Endothelial cell of umbilical vein (primary cell): ENCODE data around the gene CREB3. TPM values are rescaled to one million over a fixed set of nuclear protein-coding genes. Genes with fewer than 3 reads are reported as not detected.

Source experiments
- BruUV-seq: library from RNA; stranded (reverse); fragments of 400-500 nt; replicated peaks from 2 replicates; lab custom pipeline; 2021; lab: Mats Ljungman, UMichigan
- CTCF ChIA-PET: fragments of 300-600, 350-600 bp; sonication (Branson Sonifier 250); formaldehyde crosslinking; loops from one replicate; lab custom pipeline; 2021; ENCODE audit warnings: antibody characterized with exemption, inconsistent platforms; lab: Charles Lee
- POLR2A ChIA-PET: fragments of 300-600, 350-600 bp; sonication (Branson Sonifier 250); formaldehyde crosslinking; loops from one replicate; lab custom pipeline; 2021; ENCODE audit warnings: antibody characterized with exemption, inconsistent platforms; lab: Charles Lee
- DNase-seq: peaks from one replicate; pipeline ENCODE4 v3.0.0-alpha.2; 2011; ENCODE audit warnings: low read depth, low spot score
- FAIRE-seq: peaks from 2 replicates; lab custom pipeline; 2011; peaks lifted over from hg19 to GRCh38; lab: Jason Lieb, UNC
- H2AFZ ChIP-seq: 2 replicates; pipeline ENCODE4 v1.6.0; 2012; ENCODE audit warnings: low read depth, low read length, control low read depth, inconsistent platforms
- H3K27ac ChIP-seq: 2 replicates; pipeline ENCODE4 v1.5.1; 2011; ENCODE audit warnings: low read depth, mild to moderate bottlenecking, control low read depth, low read length, moderate library complexity; ENCODE audit not compliant: insufficient read depth
- H3K27me3 ChIP-seq, 2 experiments: 2 replicates each; pipeline versions ENCODE4 v1.6.0 to v1.6.1; 2011; ENCODE audit warnings: low read length in 2 of 2, mixed read lengths in 1 of 2; ENCODE audit not compliant: control insufficient read depth in 2 of 2, insufficient read depth in 2 of 2
- H3K36me3 ChIP-seq, 2 experiments: 2 replicates in 1 of 2; 3 replicates in 1 of 2; pipeline ENCODE4 v1.5.1; 2011; ENCODE audit warnings: low read length in 2 of 2, mild to moderate bottlenecking in 1 of 2, moderate library complexity in 1 of 2; ENCODE audit not compliant: control insufficient read depth in 2 of 2, insufficient read depth in 2 of 2; ENCODE audit errors: extremely low read depth in 1 of 2
- H3K4me1 ChIP-seq: 3 replicates; pipeline ENCODE4 v1.5.1; 2011; ENCODE audit warnings: mild to moderate bottlenecking, low read length; ENCODE audit not compliant: control insufficient read depth, insufficient read depth; ENCODE audit errors: extremely low read depth
- H3K4me2 ChIP-seq: 2 replicates; pipeline ENCODE4 v1.6.1; 2011; ENCODE audit warnings: low read length, control low read depth, mixed read lengths; ENCODE audit not compliant: insufficient read depth
- H3K4me3 ChIP-seq, 3 experiments: fragments of 200-600 bp in 1 of 3; sonication (generic), shearing (Covaris generic) in 1 of 3; replicated peaks in 1 of 3; 2 replicates each; pipeline ENCODE4 v1.5.1; 2011 to 2016; ENCODE audit warnings: control low read depth in 3 of 3, low read length in 3 of 3, mild to moderate bottlenecking in 2 of 3, inconsistent platforms in 1 of 3, low read depth in 1 of 3, moderate library complexity in 1 of 3; ENCODE audit not compliant: insufficient read depth in 1 of 3
- H3K79me2 ChIP-seq: 2 replicates; pipeline ENCODE4 v1.6.0; 2012; ENCODE audit warnings: low read length, inconsistent platforms; ENCODE audit not compliant: control insufficient read depth, insufficient read depth
- H3K9ac ChIP-seq: replicated peaks from 2 replicates; pipeline ENCODE3; 2011; ENCODE audit warnings: low read length, control low read depth; ENCODE audit not compliant: insufficient read depth; ENCODE audit errors: extremely low read depth
- H3K9me1 ChIP-seq: replicated peaks from 3 replicates; pipeline ENCODE4 v1.6.0; 2011; ENCODE audit warnings: mild to moderate bottlenecking, low read length; ENCODE audit not compliant: control insufficient read depth, insufficient read depth; ENCODE audit errors: extremely low read depth
- H3K9me3 ChIP-seq: replicated peaks from 2 replicates; pipeline ENCODE4 v1.5.1; 2012; ENCODE audit warnings: low read length, inconsistent platforms; ENCODE audit not compliant: control insufficient read depth, insufficient read depth
- H4K20me1 ChIP-seq: replicated peaks from 2 replicates; pipeline ENCODE3; 2011; ENCODE audit warnings: mild to moderate bottlenecking, low read length; ENCODE audit not compliant: control insufficient read depth, insufficient read depth; ENCODE audit errors: extremely low read depth
- EZH2 ChIP-seq: IDR thresholded peaks from 2 replicates; pipeline ENCODE4 v1.6.1; 2012; ENCODE audit warnings: borderline replicate concordance, low read depth, mild to moderate bottlenecking, moderate library complexity, low read length, inconsistent platforms; ENCODE audit not compliant: severe bottlenecking
- FOS ChIP-seq: IDR thresholded peaks from 2 replicates; pipeline ENCODE4 v1.6.1; 2011; ENCODE audit warnings: mild to moderate bottlenecking, low read length, moderate library complexity, borderline replicate concordance; ENCODE audit not compliant: insufficient read depth
- GATA2 ChIP-seq: IDR thresholded peaks from 2 replicates; pipeline ENCODE4 v1.7.0; 2011; ENCODE audit warnings: low read depth, mild to moderate bottlenecking, moderate library complexity, mixed read lengths, low read length; ENCODE audit not compliant: insufficient read length, insufficient read depth
- JUN ChIP-seq: IDR thresholded peaks from 2 replicates; pipeline ENCODE4 v1.6.1; 2011; ENCODE audit warnings: borderline replicate concordance, low read depth; ENCODE audit not compliant: insufficient read length, insufficient read depth
- MYC ChIP-seq: IDR thresholded peaks from one replicate; pipeline ENCODE4 v1.6.1; 2011; ENCODE audit warnings: mild to moderate bottlenecking, low read depth, low read length
- POLR2A ChIP-seq: IDR thresholded peaks from 2 replicates; pipeline ENCODE4 v1.6.1; 2012; ENCODE audit warnings: low read depth, mild to moderate bottlenecking, control low read depth, low read length
- POLR2AphosphoS5 ChIP-seq: IDR thresholded peaks from 2 replicates; pipeline ENCODE4 v1.6.1; 2012; ENCODE audit warnings: low read depth, mild to moderate bottlenecking, control low read depth, low read length, moderate library complexity; ENCODE audit not compliant: insufficient read depth
- dilution Hi-C: fragments of 300-500 bp; cut with MboI; formaldehyde crosslinking; loops from one replicate; pipeline ENCODE4 v1.15.0; 2019; ENCODE audit warnings: low sequenced_read_pairs; ENCODE audit not compliant: extremely low pct_ligation_motif_present
- intact Hi-C: fragments of 100-400 bp; cut with micrococcal nuclease; formaldehyde crosslinking; loops from one replicate; pipeline ENCODE4 v1.10.0; 2022
- polyA plus RNA-seq, 4 experiments: library from polyadenylated mRNA; depleted of rRNA in 3 of 4; stranded (reverse) in 3 of 4; unstranded in 1 of 4; fragments of >200 nt; gene quantifications; 2 replicates each; pipeline versions ENCODE4 v1.2.1 to v1.2.3, GENCODE V29; 2011 to 2012; ENCODE audit warnings: missing spikeins in 1 of 4
- total RNA-seq: library from RNA; stranded (reverse); gene quantifications from 2 replicates; pipeline ENCODE4 v1.2.3, GENCODE V29; 2021
- TF ChIP-seq, protein P1 (sequence below), 2 donors: IDR thresholded peaks; 1 replicate in 1 of 2; 2 replicates in 1 of 2; pipeline ENCODE4 v1.5.1; 2011; ENCODE audit warnings: low read length in 2 of 2, mild to moderate bottlenecking in 2 of 2, moderate library complexity in 2 of 2, control low read depth in 1 of 2, inconsistent platforms in 1 of 2, low read depth in 1 of 2; ENCODE audit not compliant: insufficient read depth in 1 of 2; ENCODE audit errors: extremely low read depth in 1 of 2
- TF ChIP-seq, protein P2 (sequence below): IDR thresholded peaks from 2 replicates; pipeline ENCODE4 v1.6.1; 2011; ENCODE audit not compliant: insufficient read depth, insufficient read length

The CREB3 gene
- total and polyA plus RNA-seq, 2 donors (not counting 3 experiments of a cell fraction or from before 2014, with no cell fraction given) = 39.8 to 52.1 TPM

DNA sequence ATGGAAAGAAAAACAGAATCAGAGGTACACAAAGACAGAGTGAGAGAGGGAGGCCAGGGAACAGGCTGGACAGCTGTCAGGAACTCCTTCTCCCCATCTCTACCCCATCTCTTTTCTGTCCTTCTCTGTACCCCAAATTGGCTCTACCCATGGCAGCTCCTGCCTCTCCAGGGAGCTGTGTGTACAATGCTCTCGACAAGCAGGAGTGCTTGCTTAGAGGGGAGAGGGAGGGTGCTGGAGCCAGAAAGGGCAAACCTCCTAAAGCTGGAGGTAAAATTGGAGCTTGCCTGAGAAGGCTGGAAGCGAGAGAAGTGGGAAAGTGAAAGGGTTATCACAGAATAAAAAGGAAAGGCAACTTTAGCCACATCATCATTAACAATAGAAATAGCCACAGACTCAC, 49.1 kb upstream of the CREB3 start:
- Histone ChIP-seq H3K36me3 (peaks cover 8 to 26% of the 10 kb centered on the region in 2 experiments), H3K9ac (no peak overlapping the region), H3K9me1 (no peaks in the 10 kb centered on the region), H3K9me3 (no peaks in the 10 kb centered on the region), H3K4me1 (peaks cover 7% of the 10 kb centered on the region), H4K20me1 (no peaks in the 10 kb centered on the region), H3K4me3 (no peak overlapping the region), H3K79me2 (peaks cover 19% of the 10 kb centered on the region), H3K27me3 (no peaks in the 10 kb centered on the region), H3K27ac (no peak overlapping the region), H3K4me2 (no peak overlapping the region), H2AFZ (no peak overlapping the region)
- DNase-seq = no peak
- POLR2A ChIA-PET = no interaction called here
- TF ChIP-seq POLR2A = no peak
- no TSS peak for BruUV-seq
- FAIRE-seq = no peak
- CTCF ChIA-PET = interaction anchor here (4.1 kb wide), 1 partner anchor 13 kb away, joined by 26 read pairs; no protein-coding TSS in a partner anchor
- intact Hi-C loops (no loop called here), dilution Hi-C loops (no loop called here)

DNA sequence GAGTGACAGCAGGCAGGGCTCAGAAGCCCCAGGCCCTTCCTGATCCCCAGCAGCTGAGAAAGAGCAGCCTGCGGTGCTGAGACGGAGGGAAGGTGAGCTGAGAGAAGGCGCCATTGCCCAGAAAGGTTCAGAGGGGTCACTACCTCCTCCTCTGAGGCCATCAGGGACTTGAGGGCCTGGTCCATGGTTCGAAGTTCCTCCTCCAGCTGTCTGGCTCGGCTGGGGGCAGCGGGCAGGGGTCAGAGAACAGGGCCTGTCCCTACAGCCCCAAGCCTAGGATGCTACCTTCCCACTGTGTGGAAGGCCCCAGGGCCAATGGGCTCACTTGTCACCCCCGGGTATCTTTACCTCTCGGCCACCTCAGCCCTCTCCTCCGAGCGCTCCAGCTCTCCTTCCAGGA, 47.5 kb upstream of the CREB3 start:
- CTCF ChIA-PET = interaction anchor here (1.0 to 4.1 kb wide), 2 partner anchors 10 to 12 kb away, joined by 4 to 26 read pairs; no protein-coding TSS in a partner anchor
- TF ChIP-seq, protein P1, sequence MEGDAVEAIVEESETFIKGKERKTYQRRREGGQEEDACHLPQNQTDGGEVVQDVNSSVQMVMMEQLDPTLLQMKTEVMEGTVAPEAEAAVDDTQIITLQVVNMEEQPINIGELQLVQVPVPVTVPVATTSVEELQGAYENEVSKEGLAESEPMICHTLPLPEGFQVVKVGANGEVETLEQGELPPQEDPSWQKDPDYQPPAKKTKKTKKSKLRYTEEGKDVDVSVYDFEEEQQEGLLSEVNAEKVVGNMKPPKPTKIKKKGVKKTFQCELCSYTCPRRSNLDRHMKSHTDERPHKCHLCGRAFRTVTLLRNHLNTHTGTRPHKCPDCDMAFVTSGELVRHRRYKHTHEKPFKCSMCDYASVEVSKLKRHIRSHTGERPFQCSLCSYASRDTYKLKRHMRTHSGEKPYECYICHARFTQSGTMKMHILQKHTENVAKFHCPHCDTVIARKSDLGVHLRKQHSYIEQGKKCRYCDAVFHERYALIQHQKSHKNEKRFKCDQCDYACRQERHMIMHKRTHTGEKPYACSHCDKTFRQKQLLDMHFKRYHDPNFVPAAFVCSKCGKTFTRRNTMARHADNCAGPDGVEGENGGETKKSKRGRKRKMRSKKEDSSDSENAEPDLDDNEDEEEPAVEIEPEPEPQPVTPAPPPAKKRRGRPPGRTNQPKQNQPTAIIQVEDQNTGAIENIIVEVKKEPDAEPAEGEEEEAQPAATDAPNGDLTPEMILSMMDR (IDR thresholded peaks at IDR 0.05; ENCODE audit: extremely low read depth in 1 of 2, insufficient read depth in 1 of 2, low read depth in 1 of 2, low read length in 2 of 2) = no peak
- TF ChIP-seq EZH2 (no peak), POLR2AphosphoS5 (no peak), FOS (no peak), GATA2 (no peak), JUN (no peak), MYC (no peak), POLR2A (no peak)
- TF ChIP-seq, protein P2, sequence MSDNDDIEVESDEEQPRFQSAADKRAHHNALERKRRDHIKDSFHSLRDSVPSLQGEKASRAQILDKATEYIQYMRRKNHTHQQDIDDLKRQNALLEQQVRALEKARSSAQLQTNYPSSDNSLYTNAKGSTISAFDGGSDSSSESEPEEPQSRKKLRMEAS = no peak
- H3K9me3 ChIP-seq = no peaks in the 10 kb centered on the region
- H3K79me2 ChIP-seq = peaks cover 34% of the 10 kb centered on the region
- H3K27me3 ChIP-seq = no peaks in the 10 kb centered on the region
- intact Hi-C loops = no loop called here
- dilution Hi-C loops = no loop called here
- no TSS peak for BruUV-seq
- H3K4me1 ChIP-seq = peaks cover 19% of the 10 kb centered on the region
- POLR2A ChIA-PET = no interaction called here
- no peak for FAIRE-seq
- DNase-seq = no peak
- H3K9me1 ChIP-seq = no peaks in the 10 kb centered on the region
- H3K4me3 ChIP-seq = no peak overlapping the region
- no peaks in the 10 kb centered on the region for H4K20me1 ChIP-seq
- H3K4me2 ChIP-seq = no peak overlapping the region
- H3K27ac ChIP-seq = no peak overlapping the region
- no peak overlapping the region for H2AFZ ChIP-seq
- H3K9ac ChIP-seq = no peak overlapping the region
- peaks cover 8 to 26% of the 10 kb centered on the region in 2 experiments for H3K36me3 ChIP-seq
